Naive thymus-derived CD8-positive, alpha-beta T cell (primary cell): ENCODE measurements around the gene GLIPR2. TPM values are rescaled to one million over a fixed set of nuclear protein-coding genes. Genes with fewer than 3 reads are reported as not detected.
"Not testable (repeated sequence)": the region's sequence is repeated elsewhere in the genome, so short reads cannot be mapped to it uniquely, and the experiment has no call there.

Experiments
- ATAC-seq, 2 donors: fragments of 150-1000 bp; cut with Tn5 transposase in 1 of 2; sonication (Bioruptor Pico), chemical (Tn5 transposase) in 1 of 2; 1 replicate in 1 of 2; 2 replicates in 1 of 2; pipeline ENCODE4 v1.10.0; 2021; ENCODE audit warnings: mild to moderate bottlenecking in 2 of 2, moderate library complexity in 2 of 2
- POLR2A ChIA-PET: fragments of 350-600 bp; sonication (Branson Sonifier 250); formaldehyde crosslinking; loops from one replicate; lab custom pipeline; 2021; ENCODE audit warnings: antibody characterized with exemption; lab: Charles Lee
- DNase-seq, 10 donors: peaks; one replicate each; pipeline versions ENCODE4 v3.0.0 to v3.0.0-alpha.2; 2020 to 2022
- H3K27ac Mint-ChIP-seq, 10 donors: one replicate each; pipeline ENCODE4 v1.8.0; 2020 to 2022; ENCODE audit warnings: mild to moderate bottlenecking in 10 of 10, mixed read lengths in 10 of 10, moderate library complexity in 4 of 10, inconsistent platforms in 1 of 10
- H3K27me3 Mint-ChIP-seq, 5 donors: one replicate each; pipeline ENCODE4 v1.8.0; 2021 to 2022; ENCODE audit warnings: mixed read lengths in 5 of 5
- H3K36me3 Mint-ChIP-seq, 3 donors: one replicate each; pipeline ENCODE4 v1.8.0; 2020 to 2022; ENCODE audit warnings: mixed read lengths in 3 of 3, mild to moderate bottlenecking in 2 of 3, inconsistent platforms in 1 of 3
- H3K4me1 Mint-ChIP-seq, 4 donors: one replicate each; pipeline ENCODE4 v1.8.0; 2021 to 2022; ENCODE audit warnings: mixed read lengths in 4 of 4
- H3K4me3 Mint-ChIP-seq, 10 donors: one replicate each; pipeline ENCODE4 v1.8.0; 2020 to 2022; ENCODE audit warnings: mild to moderate bottlenecking in 10 of 10, mixed read lengths in 10 of 10, moderate library complexity in 6 of 10, inconsistent platforms in 1 of 10
- H3K9me3 Mint-ChIP-seq, 9 donors: one replicate each; pipeline ENCODE4 v1.8.0; 2020 to 2022; ENCODE audit warnings: mixed read lengths in 9 of 9, mild to moderate bottlenecking in 3 of 9, inconsistent platforms in 1 of 9, moderate library complexity in 1 of 9
- polyA plus RNA-seq, 3 donors: library from polyadenylated mRNA; unstranded; fragments of 300-500 nt; fragmentation: Illumina TruSeq; gene quantifications; one replicate each; pipeline ENCODE4 v1.2.3, GENCODE V29; 2021
- total RNA-seq, 8 experiments: library from RNA in 2 of 8; stranded (reverse) in 2 of 8; gene quantifications; one replicate each; pipeline ENCODE4 v1.2.3 and lab custom pipeline; 2021 to 2026

GLIPR2 gene
- total and polyA plus RNA-seq, 5 experiments from 2014 or later, result 7.0 to 78.9 (median 43.2) TPM

DNA sequence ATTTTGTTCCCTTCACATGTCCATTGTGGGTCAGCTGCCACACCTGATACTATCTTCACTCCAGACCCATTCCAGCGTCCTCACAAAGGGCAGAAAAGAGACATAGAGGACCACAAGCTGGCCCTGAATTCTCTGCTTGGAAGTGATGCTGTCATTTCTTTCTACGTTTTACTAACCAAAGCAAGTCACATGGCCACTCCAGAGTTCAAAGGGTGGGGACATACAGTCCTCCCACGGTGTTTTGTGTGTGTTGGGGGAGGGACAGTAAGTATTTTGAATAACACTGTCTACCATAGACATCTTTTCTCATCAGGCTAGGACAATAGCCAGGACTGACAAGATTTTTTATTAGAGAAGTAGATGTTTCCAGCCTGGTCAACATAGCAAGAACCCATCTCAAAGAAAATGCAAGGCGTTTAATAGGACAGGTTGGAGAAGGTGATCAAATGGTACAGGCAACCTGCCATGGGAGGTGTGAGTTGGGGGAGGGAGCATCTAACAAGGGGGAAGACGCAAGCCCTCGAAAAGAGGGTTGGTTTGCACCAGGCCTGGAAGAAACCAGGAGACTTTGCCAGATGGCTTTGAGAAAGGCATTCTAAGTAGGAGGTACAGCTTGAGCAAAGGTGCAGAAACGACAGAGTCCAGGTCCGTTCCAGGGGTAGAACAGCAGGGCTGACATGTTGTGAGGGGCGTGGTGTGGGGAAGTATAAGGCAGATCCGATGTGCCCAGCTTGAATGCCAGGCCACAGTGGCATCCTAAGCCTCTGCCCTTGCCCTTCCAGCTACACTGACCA lies 11.3 kb upstream of the GLIPR2 start:
- ATAC-seq (peak in 1 of 2 donors; percentile 72), DNase-seq (no peak)
- peaks cover 15 to 35% (median 34%) of the 10 kb centered on the region in 4 donors for H3K4me1 Mint-ChIP-seq
- peaks cover 0 to 19% (median 4%) of the 10 kb centered on the region in 3 donors for H3K36me3 Mint-ChIP-seq
- no peak overlapping the region for H3K4me3 Mint-ChIP-seq
- no peaks in the 10 kb centered on the region for H3K9me3 Mint-ChIP-seq
- H3K27ac Mint-ChIP-seq, result peak overlapping the region in 8 of 10 donors; percentile 9 to 70 (median 57)
- H3K27me3 Mint-ChIP-seq, result no peaks in the 10 kb centered on the region
- POLR2A ChIA-PET, result interaction anchor here (0.6 kb wide), 1 partner anchor 78 kb away, joined by 3 read pairs; no protein-coding TSS in a partner anchor

DNA sequence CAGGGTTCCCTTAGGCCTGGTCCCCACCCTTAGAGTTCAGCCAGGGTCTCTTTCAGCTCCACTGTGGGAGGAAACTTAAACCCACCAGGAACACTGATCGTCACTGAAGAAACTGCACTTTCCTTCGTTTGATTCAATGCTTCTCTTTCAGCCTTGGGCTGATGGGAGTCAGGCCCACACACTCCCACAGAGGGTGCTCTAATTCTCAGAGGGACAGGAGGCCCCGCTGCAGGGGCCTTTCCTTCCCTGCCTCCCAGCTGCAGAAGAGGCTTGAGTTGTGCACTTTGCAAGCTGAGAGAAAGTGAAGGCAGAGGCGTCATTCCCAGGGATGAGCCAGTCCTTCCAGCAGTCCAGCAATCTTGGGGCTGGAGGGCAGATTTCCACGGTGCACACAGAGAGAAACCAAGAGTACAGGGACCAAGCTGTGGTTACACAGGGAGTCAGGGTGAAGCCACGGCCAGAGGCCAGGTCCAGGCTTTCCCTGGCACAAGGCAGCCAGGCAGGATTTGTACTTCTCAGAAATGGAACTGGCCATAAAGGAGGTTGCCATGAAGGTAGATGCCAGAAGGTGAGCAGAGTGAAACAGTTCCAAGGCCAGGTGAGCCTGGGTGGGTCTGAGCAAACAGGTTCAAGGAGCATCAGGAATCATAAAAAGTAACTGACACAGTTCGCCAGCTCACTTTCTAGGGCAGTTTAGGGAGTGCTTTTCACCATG lies 10.4 kb upstream of the GLIPR2 start:
- POLR2A ChIA-PET, result no interaction called here
- no peaks in the 10 kb centered on the region for H3K27me3 Mint-ChIP-seq
- DNase-seq (no peak), ATAC-seq (no peak)
- no peaks in the 10 kb centered on the region for H3K9me3 Mint-ChIP-seq
- no peak overlapping the region for H3K4me3 Mint-ChIP-seq
- H3K4me1 Mint-ChIP-seq, result peaks cover 15 to 35% (median 34%) of the 10 kb centered on the region in 4 donors
- H3K36me3 Mint-ChIP-seq, result peaks cover 0 to 15% (median 4%) of the 10 kb centered on the region in 3 donors
- H3K27ac Mint-ChIP-seq, result peak overlapping the region in 5 of 10 donors; percentile 9 to 56 (median 49)

DNA sequence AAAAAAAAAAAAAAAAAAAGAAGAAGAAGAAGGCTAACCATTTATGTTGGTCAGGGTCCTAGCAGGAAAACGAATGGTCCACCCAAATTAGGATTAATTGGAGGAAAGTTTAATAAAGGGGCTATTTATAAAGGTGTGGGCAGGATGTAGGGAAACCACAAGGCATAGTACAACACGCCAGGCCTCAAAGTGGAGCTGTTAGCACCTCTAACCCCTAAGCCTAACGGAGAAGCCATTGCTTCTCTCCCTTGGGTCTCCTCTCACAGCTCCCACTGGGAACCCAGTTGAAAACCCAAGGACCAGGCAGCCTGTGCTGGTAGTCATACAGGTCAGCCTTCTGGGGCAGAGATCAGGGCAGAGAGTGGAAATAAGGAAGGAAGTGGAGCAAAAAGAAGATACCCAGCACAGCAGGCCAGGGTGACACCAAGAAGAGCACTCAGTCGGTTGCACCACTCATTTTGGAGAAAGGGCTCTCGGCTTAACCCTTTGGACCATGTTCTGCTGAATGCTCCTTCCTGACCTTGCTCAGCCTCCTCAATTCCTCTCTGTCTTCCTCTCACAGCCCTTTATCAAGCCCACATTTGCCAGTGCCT lies 8.8 kb upstream of the GLIPR2 start:
- no peaks in the 10 kb centered on the region for H3K9me3 Mint-ChIP-seq
- H3K4me3 Mint-ChIP-seq, result peak overlapping the region in 1 of 10 donors; percentile 45
- no peaks in the 10 kb centered on the region for H3K27me3 Mint-ChIP-seq
- DNase-seq, result no peak
- peak in 1 of 2 donors; percentile 54 for ATAC-seq
- peaks cover 0 to 4% (median 3%) of the 10 kb centered on the region in 3 donors for H3K36me3 Mint-ChIP-seq
- H3K27ac Mint-ChIP-seq, result peak overlapping the region in 5 of 10 donors; percentile 48 to 69 (median 63)
- H3K4me1 Mint-ChIP-seq, result peaks cover 15 to 35% (median 34%) of the 10 kb centered on the region in 4 donors
- POLR2A ChIA-PET, result interaction anchor here (1.0 kb wide), 1 partner anchor 23 kb away, joined by 3 read pairs; no protein-coding TSS in a partner anchor

DNA sequence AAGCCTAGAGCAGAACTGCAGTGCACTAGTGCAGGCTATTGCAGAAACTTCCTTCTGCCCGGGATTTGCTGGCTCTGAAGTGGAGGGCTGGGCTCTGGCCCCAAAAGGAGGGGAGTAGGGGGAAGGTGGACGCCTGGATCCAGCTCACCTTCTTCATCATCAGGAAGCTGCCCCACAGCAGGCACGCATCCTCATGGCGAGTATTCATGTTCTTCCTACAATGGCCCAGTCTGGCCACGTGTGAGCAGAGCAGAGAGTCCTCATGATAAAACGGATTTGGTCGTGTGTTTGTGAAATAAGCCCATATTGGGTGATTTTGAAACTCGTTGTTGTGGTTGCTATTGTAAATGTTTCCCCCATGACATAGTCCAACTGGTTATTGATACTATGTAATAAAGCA lies 8.2 kb upstream of the GLIPR2 start:
- POLR2A ChIA-PET, result no interaction called here

DNA sequence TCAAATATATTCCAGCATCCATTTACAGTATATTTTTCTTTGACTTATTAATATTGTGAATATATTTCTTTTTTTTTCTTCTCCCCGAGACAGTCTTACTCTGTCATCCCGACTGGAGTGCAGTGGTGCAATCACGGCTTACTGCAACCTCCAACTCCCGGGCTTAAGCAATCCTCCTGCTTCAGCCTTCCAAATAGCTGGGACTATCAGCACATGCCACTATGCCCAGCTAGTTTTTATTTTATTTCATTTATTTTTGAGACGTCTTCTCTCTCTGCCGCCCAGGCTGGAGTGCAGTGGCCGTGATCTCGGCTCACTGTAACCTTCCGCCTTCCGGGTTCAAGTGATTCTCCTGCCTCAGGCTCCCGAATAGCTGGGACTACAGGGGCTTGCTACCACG lies 7.4 kb upstream of the GLIPR2 start:
- no peak overlapping the region for H3K27ac Mint-ChIP-seq

More for the DNA sequence above, 8.2 kb upstream of the GLIPR2 start:
- Mint-ChIP-seq H3K27me3 (no peaks in the 10 kb centered on the region), H3K27ac (peak overlapping the region in 6 of 10 donors; percentile 24 to 75 (median 55)), H3K36me3 (no peaks in the 10 kb centered on the region), H3K9me3 (no peaks in the 10 kb centered on the region), H3K4me1 (peaks cover 15 to 35% (median 34%) of the 10 kb centered on the region in 4 donors), H3K4me3 (no peak overlapping the region)
- DNase-seq (no peak), ATAC-seq (no peak)

DNA sequence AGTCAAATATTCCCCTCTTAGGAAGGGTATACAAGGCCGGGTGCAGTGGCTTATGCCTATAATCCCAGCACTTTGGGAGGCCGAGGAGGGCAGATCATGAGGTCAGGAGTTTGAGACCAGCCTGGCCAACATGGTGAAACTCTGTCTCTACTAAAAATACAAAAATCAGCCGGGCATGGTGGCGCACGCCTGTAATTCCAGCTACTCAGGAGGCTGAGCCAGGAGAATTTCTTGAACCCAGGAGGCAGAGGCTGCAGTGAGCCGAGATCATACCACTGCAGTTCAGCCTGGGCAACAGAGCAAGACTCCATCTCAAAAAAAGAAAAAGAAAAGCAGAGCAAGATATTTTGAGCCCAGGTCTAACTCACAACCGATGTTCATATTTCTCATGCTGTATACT lies 4.9 kb upstream of the GLIPR2 start:
- H3K27ac Mint-ChIP-seq, DNase-seq, ATAC-seq, H3K9me3 Mint-ChIP-seq, H3K27me3 Mint-ChIP-seq, H3K4me3 Mint-ChIP-seq, H3K36me3 Mint-ChIP-seq: not testable (repeated sequence)
- H3K4me1 Mint-ChIP-seq, result peaks cover 9 to 27% (median 24%) of the 10 kb centered on the region in 4 donors
- POLR2A ChIA-PET, result interaction anchor here (1.1 kb wide), 1 partner anchor 21 kb away, joined by 6 read pairs; no protein-coding TSS in a partner anchor

More for the DNA sequence above, 7.4 kb upstream of the GLIPR2 start:
- no peaks in the 10 kb centered on the region for H3K9me3 Mint-ChIP-seq
- no peaks in the 10 kb centered on the region for H3K36me3 Mint-ChIP-seq
- DNase-seq (no peak), ATAC-seq (no peak)
- H3K4me3 Mint-ChIP-seq, result no peak overlapping the region
- peaks cover 15 to 35% (median 34%) of the 10 kb centered on the region in 4 donors for H3K4me1 Mint-ChIP-seq
- POLR2A ChIA-PET, result interaction anchor here (1.3 kb wide), 1 partner anchor 15 kb away, joined by 3 read pairs; no protein-coding TSS in a partner anchor
- H3K27me3 Mint-ChIP-seq, result no peaks in the 10 kb centered on the region

DNA sequence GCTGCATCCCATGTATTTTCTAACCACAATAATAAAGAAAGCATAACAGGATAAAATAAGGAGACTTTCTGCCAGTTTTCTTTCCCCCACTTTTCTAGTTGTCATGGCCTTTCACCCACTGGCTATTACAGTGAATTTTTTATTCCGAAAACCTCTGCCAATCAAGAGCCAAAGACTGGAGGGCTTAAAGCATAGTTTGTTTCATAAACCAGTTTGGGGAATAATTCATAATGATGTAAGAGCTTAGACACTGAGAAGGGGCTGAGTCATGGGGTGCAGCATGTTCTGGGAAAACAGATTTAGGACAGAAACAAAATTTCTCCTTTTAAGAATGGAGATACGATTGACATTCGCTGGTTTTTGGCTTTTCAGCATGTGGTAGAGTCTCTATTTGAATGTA lies 4.4 kb upstream of the GLIPR2 start:
- Mint-ChIP-seq H3K27me3 (no peaks in the 10 kb centered on the region), H3K9me3 (no peaks in the 10 kb centered on the region), H3K4me1 (peaks cover 9 to 25% (median 22%) of the 10 kb centered on the region in 4 donors), H3K27ac (peak overlapping the region in 1 of 10 donors; percentile 38), H3K4me3 (no peak overlapping the region), H3K36me3 (no peaks in the 10 kb centered on the region)
- DNase-seq (no peak), ATAC-seq (no peak)
- POLR2A ChIA-PET, result interaction anchor here (1.1 to 1.2 kb wide), 2 partner anchors 9 to 20 kb away, joined by 3 to 6 read pairs; no protein-coding TSS in a partner anchor

DNA sequence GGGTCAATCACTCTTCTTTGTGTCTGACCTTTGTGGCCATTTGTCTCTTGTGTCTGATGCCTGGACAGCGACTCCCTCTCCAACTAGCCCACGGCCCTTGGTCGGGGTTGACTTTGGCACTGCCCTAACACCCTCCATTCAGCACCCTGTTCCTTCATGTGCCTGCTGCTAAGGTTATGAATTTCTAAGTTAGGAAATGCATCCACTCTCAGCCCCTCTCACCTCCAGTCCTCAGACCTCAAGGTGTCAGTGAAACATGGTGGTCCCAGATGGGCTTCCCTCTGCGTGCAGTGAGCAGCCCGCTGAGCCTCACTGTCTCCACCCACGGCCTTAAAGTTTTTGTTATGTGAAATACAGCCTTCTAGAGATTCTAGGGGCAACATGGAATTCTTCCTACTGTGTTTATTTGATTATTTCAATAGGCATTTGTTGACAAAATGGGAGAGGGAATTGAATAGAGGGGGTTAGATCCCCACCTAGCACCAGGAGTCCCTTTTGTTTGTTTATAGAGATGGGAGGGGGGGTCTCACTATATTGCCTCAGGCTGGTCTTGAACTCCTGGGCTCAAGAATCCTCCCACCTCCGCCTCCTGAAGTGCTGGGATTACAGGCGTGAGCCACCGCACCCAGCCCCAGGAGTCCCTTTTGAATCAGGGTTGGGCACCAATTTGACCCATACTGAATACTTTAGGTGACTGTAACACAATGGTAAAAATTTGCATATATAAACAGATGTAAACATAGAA lies 1.6 kb upstream of the GLIPR2 start:
- no peaks in the 10 kb centered on the region for H3K9me3 Mint-ChIP-seq
- H3K27me3 Mint-ChIP-seq, result no peaks in the 10 kb centered on the region
- no peak for ATAC-seq
- no peaks in the 10 kb centered on the region for H3K36me3 Mint-ChIP-seq
- H3K4me3 Mint-ChIP-seq, result peak overlapping the region in 8 of 10 donors; percentile 73 to 91 (median 82)
- H3K4me1 Mint-ChIP-seq, result peaks cover 25 to 39% (median 36%) of the 10 kb centered on the region in 4 donors
- no peak for DNase-seq
- peak overlapping the region in 5 of 10 donors; percentile 25 to 83 (median 32) for H3K27ac Mint-ChIP-seq
- POLR2A ChIA-PET, result interaction anchor here (0.6 kb wide), 1 partner anchor 25 kb away, joined by 3 read pairs; no protein-coding TSS in a partner anchor

DNA sequence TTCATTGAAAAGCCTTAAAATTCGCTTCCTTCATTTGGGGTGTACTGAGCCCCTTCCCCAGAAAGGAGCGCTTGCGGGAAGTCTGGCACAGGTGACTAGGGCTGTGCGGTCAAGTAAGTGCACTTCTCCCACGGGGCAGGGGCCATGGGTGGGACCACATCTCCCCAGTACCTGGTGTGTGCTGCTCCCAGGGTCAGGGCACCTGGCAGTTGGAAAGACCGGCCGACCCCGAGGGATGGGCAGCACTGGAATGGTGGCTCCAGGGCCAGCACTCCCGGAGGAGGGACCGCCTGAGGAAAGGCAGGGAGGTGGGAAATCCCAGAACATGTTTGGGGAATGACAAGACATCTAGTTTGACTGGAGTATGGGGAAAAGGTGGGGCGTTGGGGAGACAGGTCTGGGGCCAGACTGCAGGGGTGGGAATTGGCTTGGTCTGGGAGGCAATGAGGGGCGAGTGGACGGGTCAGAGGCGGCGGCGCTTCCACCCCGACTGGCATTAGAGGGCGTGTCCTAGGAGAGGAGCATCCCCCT lies 727 bp upstream of the GLIPR2 start:
- Mint-ChIP-seq H3K27me3 (no peaks in the 10 kb centered on the region), H3K4me1 (peaks cover 31 to 48% (median 45%) of the 10 kb centered on the region in 4 donors), H3K9me3 (no peaks in the 10 kb centered on the region), H3K27ac (peak overlapping the region in 8 of 10 donors; percentile 31 to 88 (median 76)), H3K4me3 (peak overlapping the region; percentile 71 to 91 (median 82)), H3K36me3 (no peaks in the 10 kb centered on the region)
- POLR2A ChIA-PET, result interaction anchor here (0.6 to 3.1 kb wide), 7 partner anchors 9 to 55 kb away, joined by 3 to 19 read pairs (median 6); partner anchors contain the start of gene CLTA
- no peak for ATAC-seq
- no peak for DNase-seq

DNA sequence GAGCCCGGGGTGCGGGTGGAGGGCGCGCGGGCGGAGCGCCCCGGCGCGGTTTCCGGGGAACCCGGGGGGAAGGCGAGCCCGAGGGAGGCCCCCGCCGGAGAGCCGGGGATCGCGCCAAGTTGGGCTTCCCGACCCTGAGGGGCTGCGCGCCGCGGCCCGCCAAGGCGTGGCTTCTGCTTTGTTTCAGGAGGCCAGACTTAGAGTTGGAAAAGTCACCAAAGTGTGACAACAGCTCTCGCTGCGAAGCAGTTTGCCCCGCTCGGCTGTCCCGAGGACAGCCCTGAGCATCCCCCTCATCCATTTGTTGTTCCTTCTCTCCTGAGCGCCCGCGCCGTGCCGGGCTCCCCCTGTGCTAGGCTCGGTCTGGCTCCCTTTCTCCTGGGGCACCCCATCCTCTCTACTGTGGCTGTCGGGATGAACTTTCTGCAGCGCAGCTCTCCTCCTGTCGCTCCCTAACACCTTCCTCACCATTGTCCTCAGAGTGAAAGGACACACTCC lies 410 bp downstream of the GLIPR2 start:
- peaks cover 39 to 59% (median 57%) of the 10 kb centered on the region in 4 donors for H3K4me1 Mint-ChIP-seq
- H3K36me3 Mint-ChIP-seq, result no peaks in the 10 kb centered on the region
- DNase-seq (no peak), ATAC-seq (peak; percentile 50 to 52)
- peak overlapping the region; percentile 75 to 94 (median 86) for H3K27ac Mint-ChIP-seq
- no peaks in the 10 kb centered on the region for H3K27me3 Mint-ChIP-seq
- H3K9me3 Mint-ChIP-seq, result no peaks in the 10 kb centered on the region
- H3K4me3 Mint-ChIP-seq, result peak overlapping the region; percentile 87 to 97 (median 94)
- POLR2A ChIA-PET, result interaction anchor here (1.0 to 3.1 kb wide), 8 partner anchors 8 to 53 kb away, joined by 3 to 19 read pairs (median 6); partner anchors contain the start of gene CLTA

DNA sequence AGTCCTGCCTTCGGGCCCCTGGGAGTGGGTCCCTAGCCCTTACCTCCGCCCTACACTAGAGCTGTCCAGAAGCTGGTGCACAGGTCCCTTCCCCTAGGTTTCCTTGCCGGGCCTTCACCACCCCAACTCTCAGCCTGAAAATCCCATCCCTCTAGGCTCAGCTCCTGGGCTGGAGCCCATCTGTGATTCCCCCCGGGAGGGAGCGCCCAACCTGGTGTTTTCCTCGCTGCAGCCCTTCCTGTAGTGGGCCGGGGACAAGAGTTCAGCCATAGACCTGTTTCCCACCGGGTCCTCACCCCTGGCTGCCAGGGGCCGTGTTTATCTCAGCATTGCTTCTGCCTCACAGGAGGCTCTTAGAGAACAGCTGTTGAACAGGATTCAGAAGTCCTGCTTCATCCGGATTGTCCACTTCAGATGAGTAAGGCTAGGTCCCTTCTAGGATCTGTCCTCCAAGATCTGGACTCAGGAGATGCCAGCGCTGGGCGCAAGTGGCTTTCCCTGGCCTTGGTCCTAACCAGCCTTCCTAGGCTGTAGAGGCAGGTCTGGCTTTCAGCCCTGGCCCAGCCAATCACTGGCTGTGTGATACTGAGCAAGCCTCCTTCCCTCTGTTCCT lies 965 bp downstream of the GLIPR2 start:
- DNase-seq (no peak), ATAC-seq (no peak)
- Mint-ChIP-seq H3K36me3 (no peaks in the 10 kb centered on the region), H3K4me1 (peaks cover 43 to 65% (median 62%) of the 10 kb centered on the region in 4 donors), H3K9me3 (no peaks in the 10 kb centered on the region), H3K27me3 (no peaks in the 10 kb centered on the region), H3K4me3 (peak overlapping the region; percentile 87 to 97 (median 94)), H3K27ac (peak overlapping the region; percentile 75 to 94 (median 86))
- POLR2A ChIA-PET, result interaction anchor here (1.0 to 3.1 kb wide), 7 partner anchors 8 to 53 kb away, joined by 3 to 19 read pairs (median 6); partner anchors contain the start of gene CLTA
